KMS-11 (cell line): ENCODE data around the gene OLFM4.

ENCODE experiments used
- H2AFZ ChIP-seq: fragments of 200-600 bp; sonication (generic); 2 replicates; pipeline ENCODE4 v1.6.1; 2016; ENCODE audit warnings: antibody characterized with exemption, mixed run types, low read depth
- H3K27ac ChIP-seq: fragments of 200-600 bp; sonication (generic); 2 replicates; pipeline ENCODE4 v1.6.1; 2016; ENCODE audit warnings: mild to moderate bottlenecking, mixed run types
- H3K27me3 ChIP-seq: fragments of 200-600 bp; sonication (generic); 2 replicates; pipeline ENCODE4 v1.6.1; 2017; ENCODE audit warnings: mild to moderate bottlenecking, low read depth, mixed run types, moderate library complexity; ENCODE audit not compliant: insufficient read depth
- H3K36me3 ChIP-seq: fragments of 200-600 bp; sonication (generic); 2 replicates; pipeline ENCODE4 v1.6.1; 2017; ENCODE audit warnings: mild to moderate bottlenecking, mixed run types; ENCODE audit not compliant: insufficient read depth
- H3K4me1 ChIP-seq: fragments of 200-600 bp; sonication (generic); 2 replicates; pipeline ENCODE4 v1.6.1; 2016; ENCODE audit warnings: mild to moderate bottlenecking, low read depth, mixed run types; ENCODE audit not compliant: poor library complexity, severe bottlenecking
- H3K4me2 ChIP-seq: fragments of 200-600 bp; sonication (generic); 2 replicates; pipeline ENCODE4 v1.7.0; 2016; ENCODE audit warnings: mild to moderate bottlenecking, mixed run types
- H3K4me3 ChIP-seq: fragments of 200-600 bp; sonication (generic); IDR thresholded peaks from 2 replicates; pipeline ENCODE4 v1.6.1; 2017; ENCODE audit warnings: low read depth, low read length, mixed read lengths; ENCODE audit not compliant: insufficient read depth
- H3K79me2 ChIP-seq: fragments of 200-600 bp; sonication (generic); 2 replicates; pipeline ENCODE4 v1.6.1; 2016; ENCODE audit warnings: low read depth, mixed run types; ENCODE audit not compliant: insufficient read depth
- H3K9ac ChIP-seq: fragments of 200-600 bp; sonication (generic); 2 replicates; pipeline ENCODE4 v1.6.1; 2016; ENCODE audit warnings: mild to moderate bottlenecking, mixed run types
- H4K20me1 ChIP-seq: fragments of 200-600 bp; sonication (generic); 2 replicates; pipeline ENCODE4 v1.6.1; 2016; ENCODE audit warnings: mild to moderate bottlenecking, mixed run types; ENCODE audit not compliant: insufficient read depth
- CTCF ChIP-seq: fragments of 200-600 bp; sonication (generic); conservative IDR thresholded peaks from 2 replicates; pipeline ENCODE4 v1.6.1; 2017; ENCODE audit warnings: low read depth, mild to moderate bottlenecking, antibody characterized with exemption, low read length, moderate library complexity, mixed read lengths

Gene OLFM4

GRCh38 chr13:53023246-53023645, 5.4 kb upstream of the OLFM4 start:
- H3K27ac ChIP-seq: no peak overlapping the region
- no peak overlapping the region for H3K4me2 ChIP-seq
- no peaks in the 10 kb centered on the region for H3K36me3 ChIP-seq
- no peak overlapping the region for H2AFZ ChIP-seq
- H3K4me3 ChIP-seq: no peak overlapping the region
- H4K20me1 ChIP-seq: no peaks in the 10 kb centered on the region
- no peak overlapping the region for H3K9ac ChIP-seq
- no peaks in the 10 kb centered on the region for H3K4me1 ChIP-seq
- H3K27me3 ChIP-seq: no peaks in the 10 kb centered on the region
- H3K79me2 ChIP-seq: no peaks in the 10 kb centered on the region
- no peak for TF ChIP-seq CTCF

- no peak for TF ChIP-seq CTCF
- Histone ChIP-seq H3K27ac (no peak overlapping the region), H3K79me2 (no peaks in the 10 kb centered on the region), H4K20me1 (no peaks in the 10 kb centered on the region), H3K4me2 (no peak overlapping the region), H3K9ac (no peak overlapping the region), H2AFZ (no peak overlapping the region), H3K27me3 (no peaks in the 10 kb centered on the region), H3K4me3 (no peak overlapping the region), H3K36me3 (no peaks in the 10 kb centered on the region), H3K4me1 (no peaks in the 10 kb centered on the region)
Observed at GRCh38 chr13:53028063-53028462, 550 bp upstream of the OLFM4 start.

GRCh38 chr13:53032849-53033248, 4.2 kb downstream of the OLFM4 start:
- no peaks in the 10 kb centered on the region for H3K36me3 ChIP-seq
- H3K4me3 ChIP-seq: no peak overlapping the region
- no peaks in the 10 kb centered on the region for H3K27me3 ChIP-seq
- H3K9ac ChIP-seq: no peak overlapping the region
- H3K4me1 ChIP-seq: no peaks in the 10 kb centered on the region
- H3K4me2 ChIP-seq: no peak overlapping the region
- no peak overlapping the region for H2AFZ ChIP-seq
- no peak overlapping the region for H3K27ac ChIP-seq
- H3K79me2 ChIP-seq: no peaks in the 10 kb centered on the region
- no peak for TF ChIP-seq CTCF
- H4K20me1 ChIP-seq: no peaks in the 10 kb centered on the region

GRCh38 chr13:53038993-53039392, 10.4 kb downstream of the OLFM4 start:
- no peaks in the 10 kb centered on the region for H4K20me1 ChIP-seq
- no peak for TF ChIP-seq CTCF
- no peak overlapping the region for H3K4me2 ChIP-seq
- H3K36me3 ChIP-seq: no peaks in the 10 kb centered on the region
- no peak overlapping the region for H3K9ac ChIP-seq
- H3K79me2 ChIP-seq: no peaks in the 10 kb centered on the region
- no peak overlapping the region for H3K27ac ChIP-seq
- H2AFZ ChIP-seq: no peak overlapping the region
- H3K4me1 ChIP-seq: no peaks in the 10 kb centered on the region
- H3K27me3 ChIP-seq: no peaks in the 10 kb centered on the region
- H3K4me3 ChIP-seq: no peak overlapping the region

- H3K4me1 ChIP-seq: no peaks in the 10 kb centered on the region
- TF ChIP-seq CTCF: no peak
- no peak overlapping the region for H2AFZ ChIP-seq
- H3K9ac ChIP-seq: no peak overlapping the region
- H3K79me2 ChIP-seq: no peaks in the 10 kb centered on the region
- H3K27me3 ChIP-seq: no peaks in the 10 kb centered on the region
- H3K4me3 ChIP-seq: no peak overlapping the region
- no peak overlapping the region for H3K27ac ChIP-seq
- no peaks in the 10 kb centered on the region for H4K20me1 ChIP-seq
- no peaks in the 10 kb centered on the region for H3K36me3 ChIP-seq
- no peak overlapping the region for H3K4me2 ChIP-seq
Observed at GRCh38 chr13:53041968-53042516, 13.4 kb downstream of the OLFM4 start.
